ENCODE data around the gene STRIP1.

DNA sequence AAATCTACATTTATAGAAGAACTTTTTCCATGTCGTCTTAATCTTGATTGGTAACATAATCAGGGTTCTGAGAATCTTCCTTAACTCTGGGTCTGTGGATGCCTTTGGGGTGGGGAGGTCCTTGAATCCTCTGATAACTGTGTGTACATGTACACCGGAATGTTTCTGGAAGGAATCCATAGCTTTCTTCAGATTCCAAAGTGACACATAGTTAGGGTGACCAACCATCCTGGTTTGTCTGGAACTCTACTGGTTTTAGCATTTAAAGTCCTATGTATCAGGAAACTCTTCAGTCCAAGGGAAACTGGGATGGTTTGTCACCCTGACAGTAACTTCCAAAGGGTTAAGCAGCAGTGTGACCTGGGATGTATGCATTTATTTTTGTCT is 16.8 kb downstream of the STRIP1 start:
- no peak for TF ChIP-seq FOXK2 (IDR thresholded peaks at IDR 0.05)
- TF ChIP-seq, protein P1, sequence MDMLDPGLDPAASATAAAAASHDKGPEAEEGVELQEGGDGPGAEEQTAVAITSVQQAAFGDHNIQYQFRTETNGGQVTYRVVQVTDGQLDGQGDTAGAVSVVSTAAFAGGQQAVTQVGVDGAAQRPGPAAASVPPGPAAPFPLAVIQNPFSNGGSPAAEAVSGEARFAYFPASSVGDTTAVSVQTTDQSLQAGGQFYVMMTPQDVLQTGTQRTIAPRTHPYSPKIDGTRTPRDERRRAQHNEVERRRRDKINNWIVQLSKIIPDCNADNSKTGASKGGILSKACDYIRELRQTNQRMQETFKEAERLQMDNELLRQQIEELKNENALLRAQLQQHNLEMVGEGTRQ (IDR thresholded peaks at IDR 0.05; ENCODE audit: borderline replicate concordance, low read depth, low read length): no peak
